Measurements from ENCODE around the gene FEZ2.

DNA sequence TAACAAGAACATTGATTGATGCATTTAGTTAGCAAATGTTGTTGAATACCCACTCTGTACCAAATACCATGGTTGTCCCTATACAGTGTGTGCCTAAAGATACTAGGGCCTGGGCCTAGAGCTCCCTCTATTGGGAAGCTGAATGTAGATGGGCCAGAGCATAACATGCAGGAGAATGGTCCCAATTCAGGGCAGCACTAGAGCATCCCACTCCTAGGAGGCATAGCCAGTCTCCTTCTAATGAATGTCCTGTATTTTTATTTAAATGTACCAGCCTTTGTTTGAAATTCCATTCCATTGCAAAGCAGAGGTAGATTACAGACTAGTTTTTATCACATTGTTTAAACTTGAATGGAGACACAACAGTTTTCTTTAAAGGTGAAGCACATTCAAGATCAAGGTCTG, 90.6 kb downstream of the FEZ2 start:
- TF ChIP-seq POLR2A (IDR thresholded peaks at IDR 0.05; ENCODE audit: low read length) = no peak
- TF ChIP-seq GATA1 (IDR thresholded peaks at IDR 0.05; ENCODE audit: low read depth, low read length) = no peak
